Epithelial cell of prostate (primary cell): ENCODE results near the gene FNDC3A.

ENCODE experiments used
- DNase-seq: peaks from one replicate; pipeline ENCODE4 v3.0.0-alpha.2; 2011; ENCODE audit warnings: low read depth, low spot score
- H3K27ac ChIP-seq: fragments of 450-650 bp; 2 replicates; pipeline ENCODE4 v1.5.1; 2017; ENCODE audit warnings: mild to moderate bottlenecking

Gene FNDC3A

GRCh38 chr13:49210114-49210513 is 234.4 kb downstream of the FNDC3A start:
- no peak overlapping the region for H3K27ac ChIP-seq
- DNase-seq, result no peak

GRCh38 chr13:49210669-49211068 is 235.0 kb downstream of the FNDC3A start:
- DNase-seq, result no peak
- no peak overlapping the region for H3K27ac ChIP-seq

GRCh38 chr13:49213539-49213938 is 237.8 kb downstream of the FNDC3A start:
- H3K27ac ChIP-seq, result no peak overlapping the region
- DNase-seq, result no peak

GRCh38 chr13:49213997-49214916 is 238.5 kb downstream of the FNDC3A start:
- H3K27ac ChIP-seq, result no peak overlapping the region
- no peak for DNase-seq

GRCh38 chr13:49214917-49215376 is 239.2 kb downstream of the FNDC3A start:
- H3K27ac ChIP-seq, result no peak overlapping the region
- no peak for DNase-seq

GRCh38 chr13:49216334-49216733 is 240.6 kb downstream of the FNDC3A start:
- no peak overlapping the region for H3K27ac ChIP-seq
- DNase-seq, result no peak

GRCh38 chr13:49217962-49218492 is 242.3 kb downstream of the FNDC3A start:
- no peak for DNase-seq
- H3K27ac ChIP-seq, result no peak overlapping the region

GRCh38 chr13:49218493-49219051 is 242.9 kb downstream of the FNDC3A start:
- DNase-seq, result no peak
- H3K27ac ChIP-seq, result no peak overlapping the region

GRCh38 chr13:49219647-49220035 is 243.9 kb downstream of the FNDC3A start:
- DNase-seq, result no peak
- no peak overlapping the region for H3K27ac ChIP-seq

- DNase-seq, result no peak
Observed at GRCh38 chr13:49220036-49220855, 244.5 kb downstream of the FNDC3A start, which contains the start of gene MLNR. TSS of gene MLNR (plus strand) at chr13:49220338. CDS start at chr13:49220338, 0 bp downstream.

GRCh38 chr13:49220856-49221589 is 245.3 kb downstream of the FNDC3A start:
- H3K27ac ChIP-seq, result no peak overlapping the region
- DNase-seq, result no peak

More at GRCh38 chr13:49220036-49220855, 244.5 kb downstream of the FNDC3A start, which contains the start of gene MLNR:
- no peak within 1 kb of the TSS for H3K27ac ChIP-seq

GRCh38 chr13:49221590-49221965 is 245.9 kb downstream of the FNDC3A start:
- no peak for DNase-seq
- H3K27ac ChIP-seq, result no peak overlapping the region

- DNase-seq, result no peak
- H3K27ac ChIP-seq, result no peak overlapping the region
Observed at GRCh38 chr13:49225223-49226042, 249.7 kb downstream of the FNDC3A start.

GRCh38 chr13:49226613-49227012 is 250.9 kb downstream of the FNDC3A start:
- DNase-seq, result no peak

GRCh38 chr13:49234741-49235140 is 259.0 kb downstream of the FNDC3A start:
- no peak overlapping the region for H3K27ac ChIP-seq

More at GRCh38 chr13:49226613-49227012, 250.9 kb downstream of the FNDC3A start:
- no peak overlapping the region for H3K27ac ChIP-seq

GRCh38 chr13:49235856-49236431 is 260.2 kb downstream of the FNDC3A start:
- DNase-seq, result no peak
- H3K27ac ChIP-seq, result no peak overlapping the region

More at GRCh38 chr13:49234741-49235140, 259.0 kb downstream of the FNDC3A start:
- no peak for DNase-seq

- DNase-seq, result no peak
- H3K27ac ChIP-seq, result no peak overlapping the region
Observed at GRCh38 chr13:49238621-49239020, 262.9 kb downstream of the FNDC3A start.

- H3K27ac ChIP-seq, result no peak overlapping the region
- DNase-seq, result no peak
Observed at GRCh38 chr13:49240017-49240416, 264.3 kb downstream of the FNDC3A start.
